ENCODE data around the gene S100A9. TPM values are rescaled to one million over a fixed set of nuclear protein-coding genes. Genes with fewer than 3 reads are reported as not detected.

Gene S100A9
- total and polyA plus RNA-seq, 2 experiments from 2014 or later = not detected

DNA sequence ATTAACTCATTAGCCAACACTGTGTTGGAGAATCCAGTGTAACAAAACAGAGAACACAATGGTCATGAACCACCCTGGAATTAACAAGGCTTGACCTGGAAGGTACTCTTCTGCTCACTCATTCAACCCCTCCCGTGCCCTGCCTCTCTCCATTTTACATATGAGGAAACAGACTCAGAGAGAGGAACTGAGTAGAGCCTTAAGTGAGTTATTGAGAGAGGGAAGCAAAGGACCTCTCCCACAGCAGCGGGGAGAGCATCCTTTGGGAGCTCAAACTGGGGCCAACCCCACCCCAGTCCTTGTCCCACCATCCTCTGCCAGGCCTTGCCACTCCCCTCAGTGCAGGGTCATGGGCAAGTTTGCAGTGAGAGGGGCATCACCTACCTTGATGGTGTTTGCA is 16.4 kb downstream of the S100A9 start (continued):
- TF ChIP-seq, protein P1, sequence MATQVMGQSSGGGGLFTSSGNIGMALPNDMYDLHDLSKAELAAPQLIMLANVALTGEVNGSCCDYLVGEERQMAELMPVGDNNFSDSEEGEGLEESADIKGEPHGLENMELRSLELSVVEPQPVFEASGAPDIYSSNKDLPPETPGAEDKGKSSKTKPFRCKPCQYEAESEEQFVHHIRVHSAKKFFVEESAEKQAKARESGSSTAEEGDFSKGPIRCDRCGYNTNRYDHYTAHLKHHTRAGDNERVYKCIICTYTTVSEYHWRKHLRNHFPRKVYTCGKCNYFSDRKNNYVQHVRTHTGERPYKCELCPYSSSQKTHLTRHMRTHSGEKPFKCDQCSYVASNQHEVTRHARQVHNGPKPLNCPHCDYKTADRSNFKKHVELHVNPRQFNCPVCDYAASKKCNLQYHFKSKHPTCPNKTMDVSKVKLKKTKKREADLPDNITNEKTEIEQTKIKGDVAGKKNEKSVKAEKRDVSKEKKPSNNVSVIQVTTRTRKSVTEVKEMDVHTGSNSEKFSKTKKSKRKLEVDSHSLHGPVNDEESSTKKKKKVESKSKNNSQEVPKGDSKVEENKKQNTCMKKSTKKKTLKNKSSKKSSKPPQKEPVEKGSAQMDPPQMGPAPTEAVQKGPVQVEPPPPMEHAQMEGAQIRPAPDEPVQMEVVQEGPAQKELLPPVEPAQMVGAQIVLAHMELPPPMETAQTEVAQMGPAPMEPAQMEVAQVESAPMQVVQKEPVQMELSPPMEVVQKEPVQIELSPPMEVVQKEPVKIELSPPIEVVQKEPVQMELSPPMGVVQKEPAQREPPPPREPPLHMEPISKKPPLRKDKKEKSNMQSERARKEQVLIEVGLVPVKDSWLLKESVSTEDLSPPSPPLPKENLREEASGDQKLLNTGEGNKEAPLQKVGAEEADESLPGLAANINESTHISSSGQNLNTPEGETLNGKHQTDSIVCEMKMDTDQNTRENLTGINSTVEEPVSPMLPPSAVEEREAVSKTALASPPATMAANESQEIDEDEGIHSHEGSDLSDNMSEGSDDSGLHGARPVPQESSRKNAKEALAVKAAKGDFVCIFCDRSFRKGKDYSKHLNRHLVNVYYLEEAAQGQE (IDR thresholded peaks at IDR 0.05; ENCODE audit: unreplicated experiment) = no peak
- TF ChIP-seq, protein P2, sequence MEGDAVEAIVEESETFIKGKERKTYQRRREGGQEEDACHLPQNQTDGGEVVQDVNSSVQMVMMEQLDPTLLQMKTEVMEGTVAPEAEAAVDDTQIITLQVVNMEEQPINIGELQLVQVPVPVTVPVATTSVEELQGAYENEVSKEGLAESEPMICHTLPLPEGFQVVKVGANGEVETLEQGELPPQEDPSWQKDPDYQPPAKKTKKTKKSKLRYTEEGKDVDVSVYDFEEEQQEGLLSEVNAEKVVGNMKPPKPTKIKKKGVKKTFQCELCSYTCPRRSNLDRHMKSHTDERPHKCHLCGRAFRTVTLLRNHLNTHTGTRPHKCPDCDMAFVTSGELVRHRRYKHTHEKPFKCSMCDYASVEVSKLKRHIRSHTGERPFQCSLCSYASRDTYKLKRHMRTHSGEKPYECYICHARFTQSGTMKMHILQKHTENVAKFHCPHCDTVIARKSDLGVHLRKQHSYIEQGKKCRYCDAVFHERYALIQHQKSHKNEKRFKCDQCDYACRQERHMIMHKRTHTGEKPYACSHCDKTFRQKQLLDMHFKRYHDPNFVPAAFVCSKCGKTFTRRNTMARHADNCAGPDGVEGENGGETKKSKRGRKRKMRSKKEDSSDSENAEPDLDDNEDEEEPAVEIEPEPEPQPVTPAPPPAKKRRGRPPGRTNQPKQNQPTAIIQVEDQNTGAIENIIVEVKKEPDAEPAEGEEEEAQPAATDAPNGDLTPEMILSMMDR (conservative IDR thresholded peaks at IDR 0.05; ENCODE audit: low read depth in 2 of 2) = no peak

DNA sequence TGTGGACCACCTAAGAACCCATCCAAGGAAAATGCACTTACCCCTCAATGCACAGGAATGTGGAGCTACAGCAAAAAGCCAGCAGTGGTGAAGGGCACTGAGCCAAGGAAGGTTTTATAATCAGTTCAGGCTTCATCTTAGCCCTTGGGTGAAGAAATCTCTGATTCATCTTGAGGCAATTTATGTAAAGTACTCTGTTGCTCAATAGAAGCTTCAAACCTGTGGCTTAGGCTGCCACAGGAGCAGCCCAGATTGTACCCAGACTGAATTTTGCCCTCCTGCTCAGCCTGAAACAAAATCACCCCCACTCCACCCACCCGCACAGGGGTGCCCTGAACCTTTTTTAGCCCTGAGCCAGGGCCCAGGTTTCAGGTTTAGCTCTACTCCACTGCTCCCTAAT is 17.9 kb downstream of the S100A9 start, which contains the start of gene S100A12:
S100A12 (minus strand) TSS at position 111 of the 400 bp plus-strand sequence. CDS start 1,029 bp downstream, outside the sequence.
- Histone ChIP-seq H3K36me3 (ENCODE audit: insufficient read depth) (no peaks in the 10 kb centered on the region), H3K79me2 (replicated peaks; ENCODE audit: insufficient read depth) (no peaks in the 10 kb centered on the region), H2AFZ (no peak within 1 kb of the TSS), H3K4me2 (no peak within 1 kb of the TSS), H3K4me1 (ENCODE audit: insufficient read depth) (no peaks in the 10 kb centered on the region), H3F3A (replicated peaks; ENCODE audit: low read depth) (no peaks in the 10 kb centered on the region), H3K9me2 (ENCODE audit: insufficient read depth) (peaks cover 17% of the 10 kb centered on the region; the same call in 1 of the 2 replicates), H3K27me3 (ENCODE audit: insufficient read depth) (no peaks in the 10 kb centered on the region), H3K4me3 (no peak within 1 kb of the TSS), H4K20me1 (replicated peaks; ENCODE audit: insufficient read depth) (no peaks in the 10 kb centered on the region), H3K27ac (ENCODE audit: low read depth) (no peak within 1 kb of the TSS)
- no peaks in the 10 kb centered on the region for H3K4me1 Mint-ChIP-seq
- H3K36me3 Mint-ChIP-seq (ENCODE audit: low read depth) = no peaks in the 10 kb centered on the region
- H3K4me3 Mint-ChIP-seq = no peak within 1 kb of the TSS
- no peak within 1 kb of the TSS for H3K27ac Mint-ChIP-seq
- ATAC-seq = no peak
- H3K27me3 Mint-ChIP-seq (ENCODE audit: insufficient read depth, low read depth, poor library complexity) = peaks cover 2% of the 10 kb centered on the region
- DNase-seq (ENCODE audit: low spot score) = no peak
- H3K9me3 Mint-ChIP-seq = no peaks in the 10 kb centered on the region
- TF ChIP-seq ZNF114 (CRISPR knock-in tag; IDR thresholded peaks at IDR 0.05) = no peak
- no peak for TF ChIP-seq NANOG (IDR thresholded peaks at IDR 0.05; ENCODE audit: borderline replicate concordance)
- TF ChIP-seq, protein P1 (IDR thresholded peaks at IDR 0.05; ENCODE audit: unreplicated experiment) = no peak
- no peak for TF ChIP-seq JUNB (IDR thresholded peaks at IDR 0.05; ENCODE audit: unreplicated experiment)
- TF ChIP-seq, protein P3, sequence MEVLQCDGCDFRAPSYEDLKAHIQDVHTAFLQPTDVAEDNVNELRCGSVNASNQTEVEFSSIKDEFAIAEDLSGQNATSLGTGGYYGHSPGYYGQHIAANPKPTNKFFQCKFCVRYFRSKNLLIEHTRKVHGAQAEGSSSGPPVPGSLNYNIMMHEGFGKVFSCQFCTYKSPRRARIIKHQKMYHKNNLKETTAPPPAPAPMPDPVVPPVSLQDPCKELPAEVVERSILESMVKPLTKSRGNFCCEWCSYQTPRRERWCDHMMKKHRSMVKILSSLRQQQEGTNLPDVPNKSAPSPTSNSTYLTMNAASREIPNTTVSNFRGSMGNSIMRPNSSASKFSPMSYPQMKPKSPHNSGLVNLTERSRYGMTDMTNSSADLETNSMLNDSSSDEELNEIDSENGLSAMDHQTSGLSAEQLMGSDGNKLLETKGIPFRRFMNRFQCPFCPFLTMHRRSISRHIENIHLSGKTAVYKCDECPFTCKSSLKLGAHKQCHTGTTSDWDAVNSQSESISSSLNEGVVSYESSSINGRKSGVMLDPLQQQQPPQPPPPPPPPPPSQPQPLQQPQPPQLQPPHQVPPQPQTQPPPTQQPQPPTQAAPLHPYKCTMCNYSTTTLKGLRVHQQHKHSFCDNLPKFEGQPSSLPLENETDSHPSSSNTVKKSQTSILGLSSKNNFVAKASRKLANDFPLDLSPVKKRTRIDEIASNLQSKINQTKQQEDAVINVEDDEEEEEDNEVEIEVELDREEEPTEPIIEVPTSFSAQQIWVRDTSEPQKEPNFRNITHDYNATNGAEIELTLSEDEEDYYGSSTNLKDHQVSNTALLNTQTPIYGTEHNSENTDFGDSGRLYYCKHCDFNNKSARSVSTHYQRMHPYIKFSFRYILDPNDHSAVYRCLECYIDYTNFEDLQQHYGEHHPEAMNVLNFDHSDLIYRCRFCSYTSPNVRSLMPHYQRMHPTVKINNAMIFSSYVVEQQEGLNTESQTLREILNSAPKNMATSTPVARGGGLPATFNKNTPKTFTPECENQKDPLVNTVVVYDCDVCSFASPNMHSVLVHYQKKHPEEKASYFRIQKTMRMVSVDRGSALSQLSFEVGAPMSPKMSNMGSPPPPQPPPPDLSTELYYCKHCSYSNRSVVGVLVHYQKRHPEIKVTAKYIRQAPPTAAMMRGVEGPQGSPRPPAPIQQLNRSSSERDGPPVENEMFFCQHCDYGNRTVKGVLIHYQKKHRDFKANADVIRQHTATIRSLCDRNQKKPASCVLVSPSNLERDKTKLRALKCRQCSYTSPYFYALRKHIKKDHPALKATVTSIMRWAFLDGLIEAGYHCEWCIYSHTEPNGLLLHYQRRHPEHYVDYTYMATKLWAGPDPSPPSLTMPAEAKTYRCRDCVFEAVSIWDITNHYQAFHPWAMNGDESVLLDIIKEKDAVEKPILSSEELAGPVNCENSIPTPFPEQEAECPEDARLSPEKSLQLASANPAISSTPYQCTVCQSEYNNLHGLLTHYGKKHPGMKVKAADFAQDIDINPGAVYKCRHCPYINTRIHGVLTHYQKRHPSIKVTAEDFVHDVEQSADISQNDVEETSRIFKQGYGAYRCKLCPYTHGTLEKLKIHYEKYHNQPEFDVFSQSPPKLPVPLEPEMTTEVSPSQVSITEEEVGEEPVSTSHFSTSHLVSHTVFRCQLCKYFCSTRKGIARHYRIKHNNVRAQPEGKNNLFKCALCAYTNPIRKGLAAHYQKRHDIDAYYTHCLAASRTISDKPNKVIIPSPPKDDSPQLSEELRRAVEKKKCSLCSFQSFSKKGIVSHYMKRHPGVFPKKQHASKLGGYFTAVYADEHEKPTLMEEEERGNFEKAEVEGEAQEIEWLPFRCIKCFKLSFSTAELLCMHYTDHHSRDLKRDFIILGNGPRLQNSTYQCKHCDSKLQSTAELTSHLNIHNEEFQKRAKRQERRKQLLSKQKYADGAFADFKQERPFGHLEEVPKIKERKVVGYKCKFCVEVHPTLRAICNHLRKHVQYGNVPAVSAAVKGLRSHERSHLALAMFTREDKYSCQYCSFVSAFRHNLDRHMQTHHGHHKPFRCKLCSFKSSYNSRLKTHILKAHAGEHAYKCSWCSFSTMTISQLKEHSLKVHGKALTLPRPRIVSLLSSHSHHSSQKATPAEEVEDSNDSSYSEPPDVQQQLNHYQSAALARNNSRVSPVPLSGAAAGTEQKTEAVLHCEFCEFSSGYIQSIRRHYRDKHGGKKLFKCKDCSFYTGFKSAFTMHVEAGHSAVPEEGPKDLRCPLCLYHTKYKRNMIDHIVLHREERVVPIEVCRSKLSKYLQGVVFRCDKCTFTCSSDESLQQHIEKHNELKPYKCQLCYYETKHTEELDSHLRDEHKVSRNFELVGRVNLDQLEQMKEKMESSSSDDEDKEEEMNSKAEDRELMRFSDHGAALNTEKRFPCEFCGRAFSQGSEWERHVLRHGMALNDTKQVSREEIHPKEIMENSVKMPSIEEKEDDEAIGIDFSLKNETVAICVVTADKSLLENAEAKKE (CRISPR knock-in tag; IDR thresholded peaks at IDR 0.05) = no peak
- TF ChIP-seq, protein P2 (conservative IDR thresholded peaks at IDR 0.05; ENCODE audit: low read depth in 2 of 2) = no peak
- TF ChIP-seq POLR2AphosphoS5 (IDR thresholded peaks at IDR 0.05; ENCODE audit: low read depth) = no peak
